Measurements from ENCODE around the gene MAD1L1.

DNA sequence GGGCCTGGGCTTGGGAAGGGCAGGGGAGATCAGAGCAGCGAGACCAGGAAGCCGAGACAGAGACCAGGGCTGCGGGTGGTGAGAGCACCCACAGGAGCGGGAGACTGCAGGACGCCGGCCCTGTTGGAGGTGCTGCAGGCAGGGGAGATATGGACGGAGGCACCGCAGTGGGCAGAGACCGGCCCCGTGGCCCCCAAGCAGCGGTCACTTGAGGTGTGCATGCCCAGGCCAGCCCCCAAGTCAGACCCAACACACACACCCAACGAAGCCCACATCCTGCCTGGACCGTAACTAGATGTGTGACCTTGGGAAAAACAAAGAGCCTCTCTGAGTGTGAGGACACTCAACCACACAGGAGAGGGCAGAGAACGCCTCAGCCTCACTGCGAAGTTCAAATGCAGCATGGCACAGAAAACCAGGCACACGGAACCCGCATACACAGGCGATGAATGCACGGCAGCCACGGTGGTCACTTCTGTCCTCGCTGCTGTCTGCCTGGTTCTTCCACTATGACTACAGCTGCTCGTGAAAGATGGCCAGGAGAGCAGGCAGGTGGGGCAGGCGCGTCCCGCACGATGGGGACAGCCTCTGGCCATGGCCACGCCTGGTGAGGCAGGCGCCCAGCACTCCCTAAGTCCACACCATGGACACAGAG, 214.7 kb downstream of the MAD1L1 start:
- TF ChIP-seq ISL1 (CRISPR knock-in tag; IDR thresholded peaks at IDR 0.05) (no peak), ZNF8 (CRISPR knock-in tag; IDR thresholded peaks at IDR 0.05) (no peak), ARNTL (CRISPR knock-in tag; IDR thresholded peaks at IDR 0.05; ENCODE audit: borderline replicate concordance, low read depth) (no peak), RARB (CRISPR knock-in tag; IDR thresholded peaks at IDR 0.05) (no peak)

Data from SK-N-SH treated with all-trans-retinoic acid at 6 μM for 48 hours (cell line).